ENCODE measurements around the gene TSPAN9. TPM values are rescaled to one million over a fixed set of nuclear protein-coding genes. Genes with fewer than 3 reads are reported as not detected.

Gene TSPAN9
- polyA plus RNA-seq, 3 donors from 2014 or later: 0.44 TPM; not detected in 2

DNA sequence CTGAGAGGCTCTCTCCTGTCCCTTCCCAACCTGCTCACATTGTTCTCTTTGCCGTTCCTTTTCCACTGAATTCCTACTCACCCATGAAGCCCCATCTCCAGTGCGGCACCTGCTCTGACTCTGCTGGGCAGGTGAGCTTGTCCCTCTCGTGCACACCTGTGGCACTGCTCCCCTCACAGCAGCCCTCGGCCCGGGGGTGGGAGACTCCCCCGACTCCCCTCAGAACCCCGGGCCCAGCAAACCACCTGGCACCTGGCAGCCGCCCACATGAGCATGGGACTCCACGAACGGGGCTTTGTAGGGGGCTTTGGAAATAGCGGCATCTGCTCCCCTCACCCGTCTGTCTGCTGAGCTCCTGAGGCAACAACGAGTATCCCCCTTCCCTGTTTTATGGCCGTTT lies 251.4 kb downstream of the TSPAN9 start:
- no peak overlapping the region for H3K4me3 Mint-ChIP-seq
- no peaks in the 10 kb centered on the region for H3K9me3 Mint-ChIP-seq
- H3K27ac Mint-ChIP-seq: no peak overlapping the region
- H3K4me1 Mint-ChIP-seq: no peaks in the 10 kb centered on the region
- H3K36me3 Mint-ChIP-seq: no peaks in the 10 kb centered on the region
- no peak for DNase-seq
- H3K27me3 Mint-ChIP-seq (ENCODE audit: low read depth in 3 of 3): peaks cover 0 to 8% (median 1%) of the 10 kb centered on the region in 3 donors

DNA sequence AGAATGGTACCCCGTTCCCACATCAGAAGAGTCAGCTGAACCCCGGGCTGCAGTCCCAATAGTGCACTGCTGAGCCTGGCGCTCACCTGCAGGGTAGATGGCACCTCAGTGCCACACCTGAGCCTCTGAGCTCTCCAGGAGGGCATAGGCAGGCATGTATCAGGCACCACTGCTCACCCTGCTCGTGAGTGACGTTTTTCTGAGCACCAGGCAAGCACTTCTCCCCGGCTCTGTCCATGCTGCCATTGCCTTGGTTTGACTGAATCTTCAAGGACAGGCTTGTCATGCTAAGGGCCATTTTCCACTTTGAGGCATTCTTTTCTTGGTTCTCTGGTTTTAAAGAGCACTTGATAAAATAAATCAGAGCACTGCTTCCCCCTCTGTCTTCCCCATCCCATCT lies 252.2 kb downstream of the TSPAN9 start:
- Mint-ChIP-seq H3K4me1 (no peaks in the 10 kb centered on the region), H3K9me3 (no peaks in the 10 kb centered on the region), H3K27me3 (ENCODE audit: low read depth in 3 of 3) (peaks cover 0 to 8% (median 1%) of the 10 kb centered on the region in 3 donors), H3K27ac (no peak overlapping the region), H3K36me3 (no peaks in the 10 kb centered on the region), H3K4me3 (no peak overlapping the region)
- DNase-seq: no peak

DNA sequence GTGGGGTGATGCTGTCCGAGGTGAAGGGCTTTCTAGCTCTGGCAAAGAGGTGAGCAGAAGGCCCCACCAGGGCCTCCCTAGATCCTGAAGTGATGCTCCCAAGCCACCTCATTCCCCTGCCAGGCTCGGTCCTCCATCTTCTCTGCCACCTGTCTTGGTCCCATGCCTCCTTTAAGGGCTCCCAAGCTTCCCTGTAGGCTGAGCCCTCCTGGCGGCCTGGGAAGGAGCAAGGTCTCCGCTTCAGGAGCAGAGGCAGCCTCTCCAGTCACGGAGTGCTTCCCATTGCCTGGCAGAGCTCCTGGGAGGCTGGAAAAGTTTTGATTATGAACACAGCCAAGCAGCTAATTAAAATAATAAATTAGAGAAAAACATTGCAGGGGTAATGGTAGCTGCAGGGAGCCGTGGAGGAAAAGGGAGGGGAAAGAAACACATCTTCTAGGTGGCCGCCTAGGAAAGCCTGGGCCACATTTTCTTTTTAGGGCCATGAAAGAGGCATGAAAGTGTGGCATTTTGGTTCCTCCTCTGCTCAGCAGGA lies 253.9 kb downstream of the TSPAN9 start:
- Mint-ChIP-seq H3K9me3 (no peaks in the 10 kb centered on the region), H3K27ac (no peak overlapping the region), H3K36me3 (no peaks in the 10 kb centered on the region), H3K4me1 (no peaks in the 10 kb centered on the region), H3K4me3 (no peak overlapping the region), H3K27me3 (ENCODE audit: low read depth in 3 of 3) (peaks cover 0 to 4% (median 4%) of the 10 kb centered on the region in 3 donors)
- no peak for DNase-seq

DNA sequence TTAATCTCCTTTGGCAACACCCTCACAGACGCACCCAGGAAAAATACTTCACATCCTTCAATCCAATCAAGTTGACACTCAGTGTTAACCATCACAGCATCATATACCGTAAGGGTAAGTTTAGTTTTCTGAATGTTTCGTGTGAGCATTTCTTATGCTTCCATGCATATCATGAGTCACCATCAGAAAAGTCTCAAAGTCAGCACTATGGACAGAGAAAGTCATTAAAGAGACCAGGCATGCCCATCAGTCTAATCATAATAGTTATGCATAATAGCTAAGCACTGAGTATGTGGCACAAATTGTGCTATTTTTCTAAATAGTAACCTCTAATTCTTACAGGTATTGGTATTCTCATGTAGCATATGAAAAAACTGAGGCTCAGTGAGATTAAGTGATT lies 255.0 kb downstream of the TSPAN9 start:
- Mint-ChIP-seq H3K27ac (no peak overlapping the region), H3K27me3 (ENCODE audit: low read depth in 3 of 3) (peaks cover 0 to 4% (median 4%) of the 10 kb centered on the region in 3 donors), H3K4me1 (no peaks in the 10 kb centered on the region), H3K9me3 (no peaks in the 10 kb centered on the region), H3K36me3 (no peaks in the 10 kb centered on the region), H3K4me3 (no peak overlapping the region)
- DNase-seq: no peak

DNA sequence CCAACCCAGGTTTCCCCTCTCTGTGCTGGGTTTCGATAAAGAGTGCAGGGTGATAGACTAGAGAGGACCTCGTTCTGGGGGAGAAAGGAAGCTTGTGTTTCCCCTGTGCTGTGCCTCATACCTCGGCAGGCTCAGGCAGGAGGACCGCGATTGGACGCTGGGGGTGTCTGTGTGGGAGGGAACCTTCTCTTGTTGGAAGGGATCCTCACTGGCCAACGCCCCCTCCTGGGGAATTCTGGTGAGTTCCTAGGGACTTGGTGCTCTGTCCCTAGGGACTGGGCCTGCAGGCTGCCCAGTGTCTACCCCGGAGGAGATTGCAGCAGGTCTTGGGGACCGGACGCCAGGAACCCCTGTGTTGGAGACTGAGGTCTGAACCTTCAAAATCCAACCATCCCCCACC lies 256.4 kb downstream of the TSPAN9 start:
- H3K27ac Mint-ChIP-seq: no peak overlapping the region

GRCh38 chr12:3333991-3334391 lies 256.8 kb downstream of the TSPAN9 start:
- no peak overlapping the region for H3K27ac Mint-ChIP-seq
- no peak for DNase-seq
- H3K4me3 Mint-ChIP-seq: no peak overlapping the region
- H3K36me3 Mint-ChIP-seq: no peaks in the 10 kb centered on the region
- H3K27me3 Mint-ChIP-seq (ENCODE audit: low read depth in 3 of 3): peaks cover 2 to 6% (median 4%) of the 10 kb centered on the region in 3 donors
- H3K4me1 Mint-ChIP-seq: no peaks in the 10 kb centered on the region
- no peaks in the 10 kb centered on the region for H3K9me3 Mint-ChIP-seq

More for the DNA sequence above, 256.4 kb downstream of the TSPAN9 start:
- peaks cover 2 to 6% (median 4%) of the 10 kb centered on the region in 3 donors for H3K27me3 Mint-ChIP-seq (ENCODE audit: low read depth in 3 of 3)
- H3K4me1 Mint-ChIP-seq: no peaks in the 10 kb centered on the region
- no peaks in the 10 kb centered on the region for H3K9me3 Mint-ChIP-seq
- no peak for DNase-seq
- no peaks in the 10 kb centered on the region for H3K36me3 Mint-ChIP-seq
- no peak overlapping the region for H3K4me3 Mint-ChIP-seq

DNA sequence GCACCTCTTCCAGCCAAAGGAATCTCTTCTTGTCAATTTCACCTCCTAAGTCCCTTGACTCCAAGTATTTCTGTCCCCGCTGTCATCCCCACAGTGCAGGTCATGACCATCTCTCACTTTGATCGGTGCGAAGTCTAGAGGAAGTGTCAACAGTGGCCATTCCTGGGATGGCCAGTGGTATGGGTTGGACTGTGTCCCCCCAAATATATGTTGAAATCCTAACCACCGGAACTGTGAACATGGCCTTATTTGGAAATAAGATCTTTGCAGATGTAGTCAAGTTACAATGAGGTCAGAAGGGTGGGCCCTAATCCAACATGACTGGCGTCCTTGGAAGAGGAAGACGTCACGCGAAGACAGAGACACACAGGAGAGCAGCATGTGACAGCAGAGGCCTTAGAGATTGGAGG lies 257.9 kb downstream of the TSPAN9 start:
- Mint-ChIP-seq H3K27ac (no peak overlapping the region), H3K4me1 (no peaks in the 10 kb centered on the region), H3K27me3 (ENCODE audit: low read depth in 3 of 3) (peaks cover 2 to 6% (median 4%) of the 10 kb centered on the region in 3 donors), H3K36me3 (no peaks in the 10 kb centered on the region), H3K9me3 (no peaks in the 10 kb centered on the region), H3K4me3 (no peak overlapping the region)
- DNase-seq: no peak

Other genes starting within 250 kb of the TSPAN9 start
- 1 to 10 TPM in 1 of 3 donors, under 1 TPM in 2; 0.31 to 1.4 (median 0.71) TPM for gene NRIP2, start 242.3 kb upstream of the TSPAN9 start, polyA plus RNA-seq
- not detected for gene TEX52, start 220.3 kb upstream of the TSPAN9 start, polyA plus RNA-seq
- gene FOXM1, start 200.2 kb upstream of the TSPAN9 start, polyA plus RNA-seq: 1 to 10 TPM in 1 of 3 donors, under 1 TPM in 2; 0.43 to 1.2 (median 0.46) TPM
- 10 to 100 TPM; 27.2 to 49.0 (median 37.6) TPM for gene RHNO1, start 200.2 kb upstream of the TSPAN9 start, polyA plus RNA-seq
- 10 to 100 TPM in 1 of 3 donors, 1 to 10 TPM in 2; 5.5 to 11.1 (median 7.5) TPM for gene TULP3, start 186.5 kb upstream of the TSPAN9 start, polyA plus RNA-seq
- gene TEAD4, start 118.0 kb upstream of the TSPAN9 start, polyA plus RNA-seq: not detected